ENCODE results near the gene MYO7A. TPM values are rescaled to one million over a fixed set of nuclear protein-coding genes. Genes with fewer than 3 reads are reported as not detected.

The MYO7A gene
- total RNA-seq, 1 experiment from 2014 or later = 2.5 TPM

DNA sequence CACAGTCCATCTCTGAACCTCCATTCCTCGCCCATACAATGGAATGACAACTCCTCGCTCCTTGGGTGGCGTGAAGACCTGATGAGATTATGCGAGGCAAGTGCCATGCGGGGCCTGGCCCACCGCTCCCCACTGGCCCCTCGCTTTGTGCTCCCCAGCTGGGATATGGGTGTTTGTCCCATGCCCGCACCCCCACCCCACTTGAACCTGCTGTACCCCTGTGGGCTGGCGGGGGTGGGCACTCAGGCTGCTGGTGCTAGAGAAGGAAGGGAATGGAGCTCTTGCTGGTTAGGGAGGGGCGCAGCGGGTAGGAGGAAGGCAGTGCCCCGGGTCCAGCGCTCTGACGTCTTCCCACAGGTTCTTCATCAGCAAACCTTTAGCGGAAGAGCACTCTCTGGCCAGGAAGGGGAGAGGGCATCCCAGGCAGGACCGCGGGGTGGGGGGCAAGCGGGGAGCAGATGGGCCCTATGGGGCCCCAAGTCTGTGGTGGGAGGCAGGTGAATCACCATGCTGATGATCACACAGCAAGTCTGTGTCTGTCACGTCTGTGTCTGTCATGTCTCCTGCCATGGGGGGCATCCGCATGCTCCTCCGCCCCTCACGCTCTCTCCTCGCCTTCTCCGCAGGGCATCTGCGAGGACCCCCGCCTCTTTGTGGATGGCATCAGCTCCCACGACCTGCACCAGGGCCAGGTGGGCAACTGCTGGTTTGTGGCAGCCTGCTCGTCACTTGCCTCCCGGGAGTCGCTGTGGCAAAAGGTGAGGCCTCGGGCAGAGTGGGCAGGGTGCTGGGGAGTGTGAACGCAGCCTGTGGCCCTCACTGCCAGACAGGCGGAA is 34.8 kb upstream of the MYO7A start:
- TF ChIP-seq TCF7 (CRISPR knock-in tag; IDR thresholded peaks at IDR 0.05; ENCODE audit: low read depth) (no peak), ZNF317 (CRISPR knock-in tag; IDR thresholded peaks at IDR 0.05; ENCODE audit: borderline replicate concordance, low read depth) (no peak), SMAD4 (CRISPR knock-in tag; IDR thresholded peaks at IDR 0.05) (no peak), CREM (CRISPR knock-in tag; IDR thresholded peaks at IDR 0.05) (no peak), NR1H2 (CRISPR knock-in tag; IDR thresholded peaks at IDR 0.05) (no peak), ZNF671 (CRISPR knock-in tag; IDR thresholded peaks at IDR 0.05) (no peak), TEAD1 (CRISPR knock-in tag; IDR thresholded peaks at IDR 0.05) (no peak), RELA (CRISPR knock-in tag; IDR thresholded peaks at IDR 0.05; ENCODE audit: borderline replicate concordance) (no peak), ZBTB21 (CRISPR knock-in tag; IDR thresholded peaks at IDR 0.05; ENCODE audit: borderline replicate concordance) (no peak), NFE2L1 (CRISPR knock-in tag; IDR thresholded peaks at IDR 0.05) (no peak), ATF1 (CRISPR knock-in tag; IDR thresholded peaks at IDR 0.05) (no peak), ELF4 (CRISPR knock-in tag; IDR thresholded peaks at IDR 0.05; ENCODE audit: low read depth) (no peak), FOXP1 (CRISPR knock-in tag; IDR thresholded peaks at IDR 0.05; ENCODE audit: borderline replicate concordance) (no peak), ERG (CRISPR knock-in tag; IDR thresholded peaks at IDR 0.05) (no peak)
- TF ChIP-seq, protein P1, sequence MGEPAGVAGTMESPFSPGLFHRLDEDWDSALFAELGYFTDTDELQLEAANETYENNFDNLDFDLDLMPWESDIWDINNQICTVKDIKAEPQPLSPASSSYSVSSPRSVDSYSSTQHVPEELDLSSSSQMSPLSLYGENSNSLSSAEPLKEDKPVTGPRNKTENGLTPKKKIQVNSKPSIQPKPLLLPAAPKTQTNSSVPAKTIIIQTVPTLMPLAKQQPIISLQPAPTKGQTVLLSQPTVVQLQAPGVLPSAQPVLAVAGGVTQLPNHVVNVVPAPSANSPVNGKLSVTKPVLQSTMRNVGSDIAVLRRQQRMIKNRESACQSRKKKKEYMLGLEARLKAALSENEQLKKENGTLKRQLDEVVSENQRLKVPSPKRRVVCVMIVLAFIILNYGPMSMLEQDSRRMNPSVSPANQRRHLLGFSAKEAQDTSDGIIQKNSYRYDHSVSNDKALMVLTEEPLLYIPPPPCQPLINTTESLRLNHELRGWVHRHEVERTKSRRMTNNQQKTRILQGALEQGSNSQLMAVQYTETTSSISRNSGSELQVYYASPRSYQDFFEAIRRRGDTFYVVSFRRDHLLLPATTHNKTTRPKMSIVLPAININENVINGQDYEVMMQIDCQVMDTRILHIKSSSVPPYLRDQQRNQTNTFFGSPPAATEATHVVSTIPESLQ (CRISPR knock-in tag; IDR thresholded peaks at IDR 0.05) = no peak
- TF ChIP-seq, protein P2, sequence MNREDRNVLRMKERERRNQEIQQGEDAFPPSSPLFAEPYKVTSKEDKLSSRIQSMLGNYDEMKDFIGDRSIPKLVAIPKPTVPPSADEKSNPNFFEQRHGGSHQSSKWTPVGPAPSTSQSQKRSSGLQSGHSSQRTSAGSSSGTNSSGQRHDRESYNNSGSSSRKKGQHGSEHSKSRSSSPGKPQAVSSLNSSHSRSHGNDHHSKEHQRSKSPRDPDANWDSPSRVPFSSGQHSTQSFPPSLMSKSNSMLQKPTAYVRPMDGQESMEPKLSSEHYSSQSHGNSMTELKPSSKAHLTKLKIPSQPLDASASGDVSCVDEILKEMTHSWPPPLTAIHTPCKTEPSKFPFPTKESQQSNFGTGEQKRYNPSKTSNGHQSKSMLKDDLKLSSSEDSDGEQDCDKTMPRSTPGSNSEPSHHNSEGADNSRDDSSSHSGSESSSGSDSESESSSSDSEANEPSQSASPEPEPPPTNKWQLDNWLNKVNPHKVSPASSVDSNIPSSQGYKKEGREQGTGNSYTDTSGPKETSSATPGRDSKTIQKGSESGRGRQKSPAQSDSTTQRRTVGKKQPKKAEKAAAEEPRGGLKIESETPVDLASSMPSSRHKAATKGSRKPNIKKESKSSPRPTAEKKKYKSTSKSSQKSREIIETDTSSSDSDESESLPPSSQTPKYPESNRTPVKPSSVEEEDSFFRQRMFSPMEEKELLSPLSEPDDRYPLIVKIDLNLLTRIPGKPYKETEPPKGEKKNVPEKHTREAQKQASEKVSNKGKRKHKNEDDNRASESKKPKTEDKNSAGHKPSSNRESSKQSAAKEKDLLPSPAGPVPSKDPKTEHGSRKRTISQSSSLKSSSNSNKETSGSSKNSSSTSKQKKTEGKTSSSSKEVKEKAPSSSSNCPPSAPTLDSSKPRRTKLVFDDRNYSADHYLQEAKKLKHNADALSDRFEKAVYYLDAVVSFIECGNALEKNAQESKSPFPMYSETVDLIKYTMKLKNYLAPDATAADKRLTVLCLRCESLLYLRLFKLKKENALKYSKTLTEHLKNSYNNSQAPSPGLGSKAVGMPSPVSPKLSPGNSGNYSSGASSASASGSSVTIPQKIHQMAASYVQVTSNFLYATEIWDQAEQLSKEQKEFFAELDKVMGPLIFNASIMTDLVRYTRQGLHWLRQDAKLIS (CRISPR knock-in tag; IDR thresholded peaks at IDR 0.05; ENCODE audit: borderline replicate concordance) = no peak
- TF ChIP-seq, protein P3, sequence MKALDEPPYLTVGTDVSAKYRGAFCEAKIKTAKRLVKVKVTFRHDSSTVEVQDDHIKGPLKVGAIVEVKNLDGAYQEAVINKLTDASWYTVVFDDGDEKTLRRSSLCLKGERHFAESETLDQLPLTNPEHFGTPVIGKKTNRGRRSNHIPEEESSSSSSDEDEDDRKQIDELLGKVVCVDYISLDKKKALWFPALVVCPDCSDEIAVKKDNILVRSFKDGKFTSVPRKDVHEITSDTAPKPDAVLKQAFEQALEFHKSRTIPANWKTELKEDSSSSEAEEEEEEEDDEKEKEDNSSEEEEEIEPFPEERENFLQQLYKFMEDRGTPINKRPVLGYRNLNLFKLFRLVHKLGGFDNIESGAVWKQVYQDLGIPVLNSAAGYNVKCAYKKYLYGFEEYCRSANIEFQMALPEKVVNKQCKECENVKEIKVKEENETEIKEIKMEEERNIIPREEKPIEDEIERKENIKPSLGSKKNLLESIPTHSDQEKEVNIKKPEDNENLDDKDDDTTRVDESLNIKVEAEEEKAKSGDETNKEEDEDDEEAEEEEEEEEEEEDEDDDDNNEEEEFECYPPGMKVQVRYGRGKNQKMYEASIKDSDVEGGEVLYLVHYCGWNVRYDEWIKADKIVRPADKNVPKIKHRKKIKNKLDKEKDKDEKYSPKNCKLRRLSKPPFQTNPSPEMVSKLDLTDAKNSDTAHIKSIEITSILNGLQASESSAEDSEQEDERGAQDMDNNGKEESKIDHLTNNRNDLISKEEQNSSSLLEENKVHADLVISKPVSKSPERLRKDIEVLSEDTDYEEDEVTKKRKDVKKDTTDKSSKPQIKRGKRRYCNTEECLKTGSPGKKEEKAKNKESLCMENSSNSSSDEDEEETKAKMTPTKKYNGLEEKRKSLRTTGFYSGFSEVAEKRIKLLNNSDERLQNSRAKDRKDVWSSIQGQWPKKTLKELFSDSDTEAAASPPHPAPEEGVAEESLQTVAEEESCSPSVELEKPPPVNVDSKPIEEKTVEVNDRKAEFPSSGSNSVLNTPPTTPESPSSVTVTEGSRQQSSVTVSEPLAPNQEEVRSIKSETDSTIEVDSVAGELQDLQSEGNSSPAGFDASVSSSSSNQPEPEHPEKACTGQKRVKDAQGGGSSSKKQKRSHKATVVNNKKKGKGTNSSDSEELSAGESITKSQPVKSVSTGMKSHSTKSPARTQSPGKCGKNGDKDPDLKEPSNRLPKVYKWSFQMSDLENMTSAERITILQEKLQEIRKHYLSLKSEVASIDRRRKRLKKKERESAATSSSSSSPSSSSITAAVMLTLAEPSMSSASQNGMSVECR (CRISPR knock-in tag; IDR thresholded peaks at IDR 0.05; ENCODE audit: borderline replicate concordance) = no peak
- TF ChIP-seq, protein P4, sequence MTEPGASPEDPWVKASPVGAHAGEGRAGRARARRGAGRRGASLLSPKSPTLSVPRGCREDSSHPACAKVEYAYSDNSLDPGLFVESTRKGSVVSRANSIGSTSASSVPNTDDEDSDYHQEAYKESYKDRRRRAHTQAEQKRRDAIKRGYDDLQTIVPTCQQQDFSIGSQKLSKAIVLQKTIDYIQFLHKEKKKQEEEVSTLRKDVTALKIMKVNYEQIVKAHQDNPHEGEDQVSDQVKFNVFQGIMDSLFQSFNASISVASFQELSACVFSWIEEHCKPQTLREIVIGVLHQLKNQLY (CRISPR knock-in tag; IDR thresholded peaks at IDR 0.05) = no peak
- DNase-seq (ENCODE audit: low spot score) (no peak), ATAC-seq (no peak)
- H3K9me3 Mint-ChIP-seq = no peaks in the 10 kb centered on the region
- POLR2A ChIA-PET = interaction anchor here (0.6 kb wide), 1 partner anchor 20 kb away, joined by 3 read pairs; no protein-coding TSS in a partner anchor
- H3K4me1 Mint-ChIP-seq = peaks cover 7% of the 10 kb centered on the region
- H3K4me3 Mint-ChIP-seq = no peak overlapping the region
- peak overlapping the region; percentile 79; the same call in 1 of the 2 replicates for H3K27ac Mint-ChIP-seq
- CTCF ChIA-PET = interaction anchor here (2.5 to 3.9 kb wide), 6 partner anchors 8 to 46 kb away, joined by 7 to 102 read pairs (median 40); partner anchors contain the start of gene MYO7A
- H3K27me3 Mint-ChIP-seq (ENCODE audit: low read depth) = no peaks in the 10 kb centered on the region
- peaks cover 3% of the 10 kb centered on the region; the same call in 1 of the 2 replicates for H3K36me3 Mint-ChIP-seq
